Effector memory CD8-positive, alpha-beta T cell (primary cell): ENCODE measurements around the gene LYRM2.

ENCODE experiments used
- ATAC-seq: fragments of 150-1000 bp; cut with Tn5 transposase; replicated peaks from 2 replicates; pipeline ENCODE4 v1.10.0; 2021; ENCODE audit warnings: mild to moderate bottlenecking, moderate library complexity
- DNase-seq, 3 experiments: peaks; one replicate each; pipeline ENCODE4 v3.0.0; 2021
- H3K27ac Mint-ChIP-seq, 2 donors: one replicate each; pipeline ENCODE4 v1.8.0; 2022; ENCODE audit warnings: mild to moderate bottlenecking in 2 of 2, mixed read lengths in 2 of 2, moderate library complexity in 2 of 2
- H3K27me3 Mint-ChIP-seq, 2 donors: one replicate each; pipeline ENCODE4 v1.8.0; 2022; ENCODE audit warnings: mixed read lengths in 2 of 2
- H3K36me3 Mint-ChIP-seq: one replicate; pipeline ENCODE4 v1.8.0; 2022; ENCODE audit warnings: mild to moderate bottlenecking, moderate library complexity, mixed read lengths; ENCODE audit not compliant: insufficient read depth
- H3K4me1 Mint-ChIP-seq, 2 donors: one replicate each; pipeline ENCODE4 v1.8.0; 2022; ENCODE audit warnings: low read depth in 2 of 2, mixed read lengths in 2 of 2
- H3K4me3 Mint-ChIP-seq, 2 donors: one replicate each; pipeline ENCODE4 v1.8.0; 2022; ENCODE audit warnings: mild to moderate bottlenecking in 2 of 2, mixed read lengths in 2 of 2, moderate library complexity in 2 of 2
- H3K9me3 Mint-ChIP-seq, 2 donors: one replicate each; pipeline ENCODE4 v1.8.0; 2022; ENCODE audit warnings: mixed read lengths in 2 of 2

The LYRM2 gene

GRCh38 chr6:89574910-89575561 lies 63.5 kb downstream of the LYRM2 start:
- H3K27ac Mint-ChIP-seq: no peak overlapping the region
- DNase-seq (no peak), ATAC-seq (no peak)
- H3K27me3 Mint-ChIP-seq: no peaks in the 10 kb centered on the region
- H3K4me3 Mint-ChIP-seq: no peak overlapping the region
- H3K9me3 Mint-ChIP-seq: no peaks in the 10 kb centered on the region
- no peaks in the 10 kb centered on the region for H3K36me3 Mint-ChIP-seq
- no peaks in the 10 kb centered on the region for H3K4me1 Mint-ChIP-seq

DNA sequence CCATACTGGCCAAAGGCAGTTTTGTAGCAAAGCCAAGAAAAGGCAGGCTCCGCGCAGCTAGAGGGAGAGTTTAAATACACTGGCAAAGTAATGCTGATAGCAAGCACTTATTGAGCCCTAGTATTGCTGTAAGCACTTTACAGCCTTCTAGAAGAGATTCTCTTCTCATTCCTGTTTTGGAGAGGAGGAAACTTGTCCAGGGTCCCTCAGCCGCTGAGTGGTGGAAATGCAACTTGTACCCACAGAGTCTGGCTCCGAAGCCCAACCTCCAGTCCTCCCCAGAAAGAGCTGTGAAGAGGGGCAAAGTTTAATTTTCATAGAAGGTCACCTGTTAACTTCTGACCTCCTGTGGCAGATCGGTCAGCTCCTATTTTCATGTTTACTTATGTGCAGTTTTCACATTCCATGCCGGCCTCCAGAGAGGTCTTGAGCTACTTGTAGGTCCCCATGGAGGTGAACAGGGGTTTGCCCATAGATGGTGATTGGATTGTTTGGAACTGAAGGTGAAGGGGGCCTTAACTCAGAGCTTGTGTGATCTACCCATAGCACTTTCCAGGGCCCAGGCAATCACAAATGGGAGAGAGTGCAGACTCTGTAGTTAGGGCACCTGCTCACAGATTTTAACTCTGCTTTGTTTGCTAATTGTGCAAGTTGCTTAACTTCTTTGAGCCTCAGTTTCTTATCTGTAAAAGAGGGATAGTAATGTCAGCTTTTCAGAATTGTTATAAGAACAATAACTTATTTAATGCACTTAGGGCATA lies 70.7 kb downstream of the LYRM2 start:
- H3K36me3 Mint-ChIP-seq: no peaks in the 10 kb centered on the region
- H3K4me3 Mint-ChIP-seq: no peak overlapping the region
- DNase-seq (no peak), ATAC-seq (no peak)
- no peak overlapping the region for H3K27ac Mint-ChIP-seq
- H3K4me1 Mint-ChIP-seq: no peaks in the 10 kb centered on the region
- no peaks in the 10 kb centered on the region for H3K9me3 Mint-ChIP-seq
- no peaks in the 10 kb centered on the region for H3K27me3 Mint-ChIP-seq

- no peaks in the 10 kb centered on the region for H3K27me3 Mint-ChIP-seq
- no peaks in the 10 kb centered on the region for H3K36me3 Mint-ChIP-seq
Observed at GRCh38 chr6:89566930-89567629, 71.5 kb downstream of the LYRM2 start.

DNA sequence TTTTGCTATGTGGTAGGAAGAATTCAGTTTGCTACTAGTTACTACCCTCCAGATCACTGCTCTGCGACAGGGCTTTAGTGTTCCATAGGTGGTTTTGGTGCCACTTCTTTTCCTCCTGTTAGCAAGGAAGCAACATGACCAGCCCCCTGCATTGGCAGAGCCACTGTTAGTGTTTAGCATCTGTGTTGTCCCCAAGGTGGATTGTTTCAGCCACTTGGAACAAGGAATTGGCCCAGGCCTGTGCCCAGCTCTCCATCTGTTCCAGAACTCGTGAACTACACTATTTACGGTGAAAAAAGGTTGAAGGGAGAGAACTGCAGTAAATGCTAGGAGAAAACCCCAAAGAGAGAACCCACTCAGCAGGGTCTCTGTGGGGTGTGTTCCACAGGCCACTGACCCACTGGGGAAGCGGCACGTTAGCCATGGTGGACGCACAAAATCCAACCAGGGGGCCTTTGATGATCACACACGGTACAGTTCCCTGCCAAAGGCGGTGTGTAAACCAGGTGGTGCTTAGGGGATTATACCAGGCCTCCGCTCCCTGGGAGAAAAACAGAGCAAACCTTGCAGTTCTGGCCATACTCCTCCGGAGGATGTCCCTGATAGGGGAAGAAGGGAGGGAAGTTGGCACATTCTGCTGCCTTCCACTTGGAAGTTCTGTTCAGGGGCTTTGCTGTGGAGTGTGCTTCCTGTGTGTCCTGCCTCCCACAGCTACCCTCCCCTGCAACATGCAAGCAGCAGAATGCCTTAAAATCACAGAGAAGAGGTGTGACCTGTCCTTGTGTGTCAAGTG lies 72.3 kb downstream of the LYRM2 start:
- H3K4me3 Mint-ChIP-seq: no peak overlapping the region
- H3K27me3 Mint-ChIP-seq: no peaks in the 10 kb centered on the region
- no peak overlapping the region for H3K27ac Mint-ChIP-seq
- no peaks in the 10 kb centered on the region for H3K36me3 Mint-ChIP-seq
- H3K4me1 Mint-ChIP-seq: no peaks in the 10 kb centered on the region
- no peaks in the 10 kb centered on the region for H3K9me3 Mint-ChIP-seq
- no peak for DNase-seq
- ATAC-seq: no peak

More at GRCh38 chr6:89566930-89567629, 71.5 kb downstream of the LYRM2 start:
- no peak for ATAC-seq
- H3K4me3 Mint-ChIP-seq: no peak overlapping the region
- H3K9me3 Mint-ChIP-seq: no peaks in the 10 kb centered on the region
- H3K4me1 Mint-ChIP-seq: no peaks in the 10 kb centered on the region
- DNase-seq: no peak
- H3K27ac Mint-ChIP-seq: no peak overlapping the region

GRCh38 chr6:89564752-89565427 lies 73.7 kb downstream of the LYRM2 start:
- H3K4me1 Mint-ChIP-seq: no peaks in the 10 kb centered on the region
- ATAC-seq (no peak), DNase-seq (no peak)
- no peaks in the 10 kb centered on the region for H3K36me3 Mint-ChIP-seq
- H3K9me3 Mint-ChIP-seq: no peaks in the 10 kb centered on the region
- no peaks in the 10 kb centered on the region for H3K27me3 Mint-ChIP-seq
- H3K27ac Mint-ChIP-seq: no peak overlapping the region
- no peak overlapping the region for H3K4me3 Mint-ChIP-seq

DNA sequence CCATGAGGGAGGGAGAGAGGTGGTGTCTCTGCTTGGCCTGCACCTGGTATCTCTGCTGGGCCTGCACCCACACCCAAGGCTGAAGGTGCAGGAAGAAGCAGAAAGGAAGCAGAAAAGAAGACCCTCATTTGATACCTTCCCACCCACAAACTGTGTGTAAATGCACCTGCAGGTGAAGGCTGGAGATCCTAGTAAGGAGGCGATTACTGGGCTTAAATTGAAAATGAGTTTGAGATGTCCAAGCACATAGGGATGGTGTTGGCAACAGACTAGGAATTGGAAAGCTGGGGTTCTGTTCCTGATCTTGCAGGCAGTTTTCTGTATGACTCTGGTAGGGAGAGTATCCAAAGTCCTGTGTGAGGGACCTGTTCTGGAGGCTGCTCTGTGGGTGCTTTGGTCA lies 74.7 kb downstream of the LYRM2 start:
- no peaks in the 10 kb centered on the region for H3K9me3 Mint-ChIP-seq
- H3K4me1 Mint-ChIP-seq: no peaks in the 10 kb centered on the region
- no peak overlapping the region for H3K4me3 Mint-ChIP-seq
- no peaks in the 10 kb centered on the region for H3K27me3 Mint-ChIP-seq
- no peak for DNase-seq
- H3K36me3 Mint-ChIP-seq: no peaks in the 10 kb centered on the region
- H3K27ac Mint-ChIP-seq: no peak overlapping the region
- no peak for ATAC-seq

GRCh38 chr6:89562093-89562973 lies 76.2 kb downstream of the LYRM2 start:
- H3K4me3 Mint-ChIP-seq: no peak overlapping the region

GRCh38 chr6:89559487-89559886 lies 79.1 kb downstream of the LYRM2 start:
- DNase-seq (no peak), ATAC-seq (no peak)
- Mint-ChIP-seq H3K4me3 (no peak overlapping the region), H3K4me1 (peaks cover 0 to 2% of the 10 kb centered on the region in 2 donors), H3K36me3 (no peaks in the 10 kb centered on the region), H3K27ac (no peak overlapping the region), H3K9me3 (no peaks in the 10 kb centered on the region), H3K27me3 (peaks cover 9 to 16% of the 10 kb centered on the region in 2 donors)

More at GRCh38 chr6:89562093-89562973, 76.2 kb downstream of the LYRM2 start:
- H3K36me3 Mint-ChIP-seq: no peaks in the 10 kb centered on the region
- H3K27me3 Mint-ChIP-seq: peaks cover 0 to 2% of the 10 kb centered on the region in 2 donors
- no peaks in the 10 kb centered on the region for H3K4me1 Mint-ChIP-seq
- no peak overlapping the region for H3K27ac Mint-ChIP-seq
- H3K9me3 Mint-ChIP-seq: no peaks in the 10 kb centered on the region
- DNase-seq (no peak), ATAC-seq (no peak)

GRCh38 chr6:89555806-89556205 lies 82.7 kb downstream of the LYRM2 start:
- ATAC-seq (no peak), DNase-seq (no peak)
- H3K9me3 Mint-ChIP-seq: no peaks in the 10 kb centered on the region
- peaks cover 0 to 4% of the 10 kb centered on the region in 2 donors for H3K4me1 Mint-ChIP-seq
- H3K4me3 Mint-ChIP-seq: no peak overlapping the region
- no peaks in the 10 kb centered on the region for H3K36me3 Mint-ChIP-seq
- peaks cover 25 to 26% of the 10 kb centered on the region in 2 donors for H3K27me3 Mint-ChIP-seq
- no peak overlapping the region for H3K27ac Mint-ChIP-seq

DNA sequence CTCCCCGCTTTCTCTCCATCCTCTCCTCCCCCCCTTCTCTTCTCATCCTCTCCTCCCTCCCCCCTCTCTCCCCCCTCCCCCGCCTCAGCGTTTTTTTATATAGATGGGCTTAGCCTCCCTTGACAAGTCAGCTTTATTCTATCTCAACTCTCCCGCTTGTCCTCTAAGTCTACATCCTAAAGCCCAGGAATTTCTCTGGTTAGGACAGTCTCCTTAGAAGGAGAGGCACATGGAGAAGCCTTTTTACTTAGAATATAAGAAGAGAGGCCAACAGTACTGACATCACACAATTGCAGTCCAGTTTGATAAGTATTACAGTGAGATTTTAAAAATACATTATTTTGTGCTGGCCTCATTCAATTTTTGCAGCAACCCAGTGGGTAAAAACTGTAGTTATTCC lies 83.5 kb downstream of the LYRM2 start:
- Mint-ChIP-seq H3K27me3 (peaks cover 25 to 26% of the 10 kb centered on the region in 2 donors), H3K9me3 (no peaks in the 10 kb centered on the region), H3K27ac (no peak overlapping the region), H3K4me1 (peaks cover 0 to 4% of the 10 kb centered on the region in 2 donors), H3K4me3 (no peak overlapping the region), H3K36me3 (no peaks in the 10 kb centered on the region)
- DNase-seq (no peak), ATAC-seq (no peak)

DNA sequence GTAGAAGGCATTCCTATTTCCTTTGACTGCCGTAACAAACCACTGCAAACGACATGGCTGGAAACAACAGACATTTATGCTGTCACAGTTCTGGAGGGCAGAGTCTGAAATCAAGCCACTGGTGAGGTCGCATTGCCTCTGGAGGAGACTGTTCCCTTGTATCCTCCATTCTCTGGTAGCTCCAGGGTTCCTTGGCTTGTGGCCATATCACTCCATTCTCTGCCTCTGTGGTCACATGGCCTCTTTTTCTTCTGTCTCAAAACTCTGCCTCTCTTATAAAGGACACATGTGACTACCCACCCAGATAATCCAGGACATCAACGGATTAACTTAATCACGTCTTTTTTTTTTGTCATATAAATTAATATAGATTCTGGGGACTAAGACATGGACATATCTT lies 84.4 kb downstream of the LYRM2 start:
- Mint-ChIP-seq H3K9me3 (no peaks in the 10 kb centered on the region), H3K4me1 (peaks cover 0 to 4% of the 10 kb centered on the region in 2 donors), H3K36me3 (no peaks in the 10 kb centered on the region), H3K27ac (no peak overlapping the region), H3K4me3 (no peak overlapping the region), H3K27me3 (peaks cover 25 to 26% of the 10 kb centered on the region in 2 donors)
- ATAC-seq (no peak), DNase-seq (no peak)

GRCh38 chr6:89553431-89553830 lies 85.1 kb downstream of the LYRM2 start:
- Mint-ChIP-seq H3K4me3 (no peak overlapping the region), H3K27ac (no peak overlapping the region), H3K36me3 (no peaks in the 10 kb centered on the region), H3K9me3 (no peaks in the 10 kb centered on the region), H3K27me3 (peaks cover 25 to 26% of the 10 kb centered on the region in 2 donors), H3K4me1 (peaks cover 0 to 4% of the 10 kb centered on the region in 2 donors)
- DNase-seq (no peak), ATAC-seq (no peak)
